ENCODE data around the gene TBC1D28.
"Not testable (repeated sequence)": the region's sequence is repeated elsewhere in the genome, so short reads cannot be mapped to it uniquely, and the experiment has no call there.

Gene TBC1D28

GRCh38 chr17:18644291-18644690 lies at the start of gene TBC1D28:
TSS of gene TBC1D28 (minus strand) at chr17:18644391. CDS start at chr17:18641352, 3,039 bp downstream.
- not testable (repeated sequence) for DNase-seq (ENCODE audit: low read depth)

DNA sequence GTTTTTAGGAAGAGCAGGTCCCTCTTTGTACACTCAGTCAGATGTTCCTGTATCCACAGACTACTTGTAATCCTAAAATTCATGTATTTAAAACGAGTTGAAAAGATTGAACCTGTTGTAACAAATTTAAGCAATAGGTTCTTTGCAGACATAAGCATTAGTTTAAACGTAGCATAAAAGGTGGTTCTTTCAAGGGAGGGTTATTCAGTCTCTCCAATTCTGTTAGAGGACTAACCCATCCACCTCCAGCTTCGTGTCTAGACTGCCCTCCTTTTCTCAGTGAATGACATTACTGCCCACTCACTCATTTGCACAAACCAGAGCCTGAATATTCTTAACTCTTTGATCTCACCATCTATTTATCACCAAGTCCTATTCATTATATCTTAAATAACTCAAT lies 38.5 kb upstream of the TBC1D28 start:
- DNase-seq (ENCODE audit: low read depth) = not testable (repeated sequence)

DNA sequence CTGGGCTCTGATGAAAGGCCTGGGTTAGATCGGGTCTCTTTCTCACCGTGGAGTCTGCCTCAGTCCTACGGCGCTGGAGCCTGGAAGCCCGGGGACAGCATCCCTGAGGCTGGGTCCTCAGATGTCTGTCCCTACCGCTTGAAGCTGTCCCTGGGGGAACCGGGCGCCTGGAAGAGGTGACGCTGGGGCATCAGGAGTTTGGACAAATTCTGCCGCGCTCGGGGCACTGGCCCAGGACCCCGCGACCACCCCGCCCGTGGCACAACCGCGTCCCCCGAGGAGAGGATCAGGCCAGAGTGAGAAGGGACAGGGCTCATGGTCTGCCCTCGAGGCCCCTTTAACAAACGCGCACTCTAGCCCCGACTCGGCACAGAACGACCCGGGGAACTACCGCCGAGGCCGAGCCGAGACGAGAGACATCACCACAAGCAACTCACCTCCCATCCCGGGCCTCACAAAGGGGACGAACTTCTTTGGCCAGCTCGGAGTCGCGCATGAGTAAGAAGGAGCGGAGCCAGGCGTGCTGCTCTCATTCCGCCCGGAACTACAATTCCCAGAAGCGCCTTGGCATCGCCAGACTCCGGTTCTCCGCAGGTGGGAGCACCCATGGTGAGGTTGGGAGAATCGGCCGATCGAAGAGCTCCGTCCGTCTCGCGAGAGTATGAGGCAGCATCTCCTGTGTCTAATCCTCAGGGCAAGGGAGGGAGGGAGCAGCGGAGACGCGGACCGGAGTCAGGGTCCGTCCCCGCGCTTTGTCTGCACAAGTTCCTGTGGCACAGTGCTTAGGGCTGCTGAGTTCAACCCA lies 37.8 kb upstream of the TBC1D28 start, which contains the start of gene FOXO3B:
TSS of gene FOXO3B (minus strand) at position 548 of the 805 bp plus-strand sequence. CDS start 663 bp downstream, outside the sequence.
- DNase-seq (ENCODE audit: low read depth) = peak; percentile 92

DNA sequence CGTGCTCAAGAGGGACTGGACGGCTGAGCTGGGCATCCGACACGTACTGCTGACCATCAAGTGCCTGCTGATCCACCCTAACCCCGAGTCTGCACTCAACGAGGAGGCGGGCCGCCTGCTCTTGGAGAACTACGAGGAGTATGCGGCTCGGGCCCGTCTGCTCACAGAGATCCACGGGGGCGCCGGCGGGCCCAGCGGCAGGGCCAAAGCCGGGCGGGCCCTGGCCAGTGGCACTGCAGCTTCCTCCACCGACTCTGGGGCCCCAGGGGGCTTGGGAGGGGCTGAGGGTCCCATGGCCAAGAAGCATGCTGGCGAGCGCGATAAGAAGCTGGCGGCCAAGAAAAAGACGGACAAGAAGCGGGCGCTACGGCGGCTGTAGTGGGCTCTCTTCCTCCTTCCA lies 33.2 kb upstream of the TBC1D28 start:
- DNase-seq (ENCODE audit: low read depth) = not testable (repeated sequence)

DNA sequence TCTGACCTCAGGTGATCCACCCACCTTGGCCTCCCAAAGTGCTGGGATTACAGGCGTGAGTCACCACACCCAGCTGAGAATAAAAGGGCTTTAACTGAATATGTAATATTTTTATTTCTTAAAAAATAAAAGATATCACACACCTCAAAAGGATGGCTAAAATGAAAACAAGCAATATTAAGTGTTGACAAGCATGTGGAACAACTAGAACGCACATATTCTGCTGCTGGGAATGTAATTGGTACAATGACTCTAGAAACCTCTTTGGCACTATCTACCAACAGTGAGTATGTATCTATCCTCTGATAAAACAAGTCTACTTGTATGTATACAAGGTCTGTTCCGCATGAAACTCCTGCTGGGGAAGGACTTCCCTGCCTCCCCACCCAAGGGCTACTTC lies 32.7 kb upstream of the TBC1D28 start:
- DNase-seq (ENCODE audit: low read depth) = not testable (repeated sequence)

- not testable (repeated sequence) for DNase-seq (ENCODE audit: low read depth)
These were observed 28.4 kb upstream of the TBC1D28 start for GRCh38 chr17:18672395-18673227.

GRCh38 chr17:18668625-18669024 lies 24.4 kb upstream of the TBC1D28 start:
- DNase-seq (ENCODE audit: low read depth) = not testable (repeated sequence)

GRCh38 chr17:18667535-18667934 lies 23.3 kb upstream of the TBC1D28 start:
- not testable (repeated sequence) for DNase-seq (ENCODE audit: low read depth)

GRCh38 chr17:18666326-18666725 lies 22.1 kb upstream of the TBC1D28 start:
- DNase-seq (ENCODE audit: low read depth) = not testable (repeated sequence)

DNA sequence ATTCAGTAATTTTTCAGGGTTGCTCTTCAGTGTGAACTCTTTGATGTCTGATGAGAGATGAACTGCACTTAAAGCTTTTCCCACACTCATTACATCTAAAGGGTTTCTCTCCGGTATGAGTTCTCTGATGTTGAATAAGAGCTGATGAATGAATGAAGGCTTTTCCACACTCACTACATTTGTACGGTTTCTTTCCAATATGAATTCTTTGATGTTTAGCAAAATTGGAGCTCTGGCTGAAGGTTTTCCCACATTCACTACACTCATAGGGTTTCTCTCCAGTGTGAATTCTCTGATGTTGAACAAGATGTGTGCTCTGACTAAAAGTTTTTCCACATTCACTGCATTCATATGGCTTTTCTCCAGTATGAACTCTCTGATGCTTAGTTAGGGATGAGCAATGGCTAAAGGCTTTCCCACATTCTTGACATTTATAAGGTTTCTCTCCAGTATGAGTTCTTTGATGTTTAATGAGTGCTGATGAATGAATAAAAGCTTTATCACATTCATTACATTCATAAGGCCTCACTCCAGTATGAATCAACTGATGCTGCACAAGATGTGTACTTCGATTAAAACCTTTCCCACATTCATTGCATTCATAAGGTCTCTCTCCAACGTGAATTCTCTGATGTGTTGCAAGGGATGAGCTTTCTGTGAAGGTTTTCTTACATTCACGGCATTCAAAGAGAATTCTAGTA lies 17.9 kb upstream of the TBC1D28 start:
- DNase-seq (ENCODE audit: low read depth) = not testable (repeated sequence)

- DNase-seq (ENCODE audit: low read depth) = not testable (repeated sequence)
These were observed 5.9 kb upstream of the TBC1D28 start for GRCh38 chr17:18650094-18650493.

- DNase-seq (ENCODE audit: low read depth) = not testable (repeated sequence)
These were observed 1.1 kb downstream of the TBC1D28 start for GRCh38 chr17:18643124-18643523.

GRCh38 chr17:18638357-18638756 lies 5.8 kb downstream of the TBC1D28 start:
- not testable (repeated sequence) for DNase-seq (ENCODE audit: low read depth)

DNA sequence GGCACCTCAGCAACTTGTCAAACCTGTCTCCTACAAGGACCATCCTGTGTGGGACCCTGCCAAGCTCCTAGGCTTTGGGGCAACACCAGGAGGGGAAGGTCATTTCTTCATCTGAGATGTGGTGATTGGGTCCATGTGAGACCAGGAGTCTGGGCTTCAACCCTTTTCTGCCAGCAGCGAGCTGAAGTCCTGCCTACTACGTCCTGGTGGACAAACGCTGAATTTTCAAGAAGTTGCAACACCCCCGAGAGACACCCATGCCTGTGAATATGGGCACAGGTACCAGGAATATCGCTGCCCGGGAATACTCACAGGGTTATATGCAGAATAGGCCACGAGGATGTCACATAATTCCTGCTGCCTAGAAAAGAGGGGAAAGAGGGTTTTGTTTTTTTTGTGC lies 8.0 kb downstream of the TBC1D28 start:
- DNase-seq (ENCODE audit: low read depth) = not testable (repeated sequence)

- DNase-seq (ENCODE audit: low read depth) = not testable (repeated sequence)
These were observed 8.4 kb downstream of the TBC1D28 start for GRCh38 chr17:18635773-18636172.

GRCh38 chr17:18634550-18635263 lies 9.5 kb downstream of the TBC1D28 start:
- DNase-seq (ENCODE audit: low read depth) = not testable (repeated sequence)

DNA sequence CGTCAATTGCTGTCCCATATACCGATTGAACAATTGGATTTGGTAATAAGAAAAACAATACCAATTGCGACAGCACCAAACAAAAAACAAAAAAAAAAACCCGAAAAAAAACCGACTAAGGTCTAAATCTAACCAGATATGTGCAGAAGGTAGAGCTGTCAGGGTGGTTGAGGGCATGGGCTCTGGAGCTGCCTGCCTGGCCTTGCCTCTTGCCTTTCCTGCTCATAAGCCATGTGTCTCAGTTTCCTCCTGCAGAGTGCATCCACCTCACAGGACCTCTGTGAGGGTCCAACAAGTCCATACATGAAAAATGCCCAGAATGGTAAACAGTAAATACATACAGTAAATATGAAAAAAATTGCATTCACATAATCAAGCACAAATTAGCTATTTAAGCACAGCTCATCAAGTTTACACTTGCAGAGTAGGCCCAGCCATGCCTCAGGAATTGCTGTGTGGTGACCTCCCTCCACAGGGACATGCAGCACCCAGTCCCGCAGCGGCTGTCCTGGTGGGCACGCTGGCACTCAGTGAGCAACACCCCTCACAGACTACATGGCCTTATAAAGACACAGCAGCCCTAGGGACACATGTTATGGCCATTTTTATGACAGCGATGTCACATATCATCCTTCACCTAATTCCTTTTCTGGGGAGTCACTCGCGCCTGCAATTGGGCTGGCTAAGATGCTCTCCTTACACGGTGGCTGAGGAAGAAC lies 17.9 kb downstream of the TBC1D28 start:
- DNase-seq (ENCODE audit: low read depth) = no peak

DNA sequence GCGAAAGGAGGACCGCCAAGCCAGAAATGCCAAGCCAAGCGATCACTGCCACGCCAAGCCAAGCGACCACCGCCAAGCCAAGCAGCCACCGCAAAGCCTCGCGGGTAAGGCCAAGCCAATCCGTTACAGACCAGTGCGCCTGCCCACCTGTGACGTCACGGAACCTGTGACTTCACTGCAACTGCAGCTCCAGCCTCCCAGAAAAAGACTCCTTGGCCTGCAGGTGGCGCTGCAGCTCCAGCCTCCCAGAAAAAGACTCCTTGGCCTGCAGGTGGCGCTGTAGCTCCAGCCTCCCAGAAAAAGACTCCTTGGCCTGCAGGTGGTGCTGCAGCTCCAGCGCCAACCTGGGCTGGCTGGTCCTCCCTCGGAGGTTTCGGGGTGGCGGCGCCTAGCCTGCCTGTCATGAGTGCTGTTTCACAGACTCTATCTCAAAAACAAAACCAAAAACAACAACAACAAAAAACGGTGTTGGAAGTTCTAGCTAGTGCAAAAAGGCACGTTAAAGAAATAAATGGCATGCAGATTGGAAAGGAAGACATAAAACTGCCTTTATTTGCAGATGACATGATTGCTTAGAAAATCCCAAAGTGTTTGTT lies 18.6 kb downstream of the TBC1D28 start:
- peak; percentile 48 for DNase-seq (ENCODE audit: low read depth)

DNA sequence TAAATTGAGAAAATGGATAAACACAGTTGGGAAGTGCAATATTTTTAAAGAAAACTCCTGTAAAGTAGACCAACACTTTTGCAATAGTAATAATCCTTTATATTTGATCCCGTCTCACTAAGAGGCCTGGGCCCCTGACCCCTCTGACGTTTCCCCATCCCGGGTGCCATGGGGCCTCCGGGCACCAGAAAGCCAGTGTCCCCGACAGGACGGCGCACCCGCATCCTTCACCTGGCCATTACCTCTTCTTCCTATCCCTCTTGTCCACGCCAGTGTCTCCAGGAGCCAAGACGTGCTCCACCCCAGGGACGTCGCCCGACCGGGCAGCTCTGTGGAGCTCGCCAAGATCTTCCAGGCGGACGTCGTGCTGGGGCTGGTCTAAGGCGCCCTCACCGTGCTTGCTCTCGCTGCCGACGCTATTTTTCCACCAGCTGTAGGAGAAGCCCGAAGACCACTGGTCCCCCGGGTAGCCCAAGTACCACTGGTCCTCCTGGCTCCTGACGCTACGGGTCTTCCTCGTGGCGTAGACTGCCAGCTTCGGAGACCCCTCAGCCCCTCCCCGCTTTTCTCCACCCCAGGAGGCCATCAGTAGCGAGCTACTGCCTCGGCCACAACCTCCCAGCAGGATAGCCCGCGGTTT lies 19.2 kb downstream of the TBC1D28 start:
- DNase-seq (ENCODE audit: low read depth) = not testable (repeated sequence)

DNA sequence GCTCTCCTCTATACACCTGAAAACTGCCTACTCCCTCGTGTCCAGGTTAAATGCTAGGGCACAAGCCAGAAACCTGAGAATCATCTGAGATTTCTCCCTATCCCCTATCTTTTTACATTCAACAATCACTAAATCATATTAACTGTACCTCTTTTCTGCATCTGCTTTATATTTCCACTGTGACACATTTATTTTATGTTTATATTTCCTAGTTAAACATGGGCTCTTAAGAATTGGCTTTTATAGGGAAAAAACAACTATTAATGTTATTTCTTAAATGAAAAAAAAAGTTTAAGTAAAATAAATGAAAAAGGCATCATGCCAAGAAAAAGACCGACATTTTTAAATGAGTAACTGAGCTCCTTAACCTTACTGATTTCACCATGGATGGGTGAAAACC lies 26.6 kb downstream of the TBC1D28 start:
- DNase-seq (ENCODE audit: low read depth) = not testable (repeated sequence)

Data from fibroblast of the conjunctiva (primary cell).